ENCODE measurements around the gene HCAR1.
"Not testable (repeated sequence)": the region's sequence is repeated elsewhere in the genome, so short reads cannot be mapped to it uniquely, and the experiment has no call there.

The HCAR1 gene

GRCh38 chr12:122701481-122701880 is 29.2 kb downstream of the HCAR1 start:
- not testable (repeated sequence) for ATAC-seq

GRCh38 chr12:122700038-122700710 is 30.5 kb downstream of the HCAR1 start:
- not testable (repeated sequence) for H3K36me3 Mint-ChIP-seq (ENCODE audit: low read depth)

More at GRCh38 chr12:122701481-122701880, 29.2 kb downstream of the HCAR1 start:
- DNase-seq; H3K4me1 Mint-ChIP-seq; H3K27me3 Mint-ChIP-seq; H3K27ac Mint-ChIP-seq; H3K4me3 Mint-ChIP-seq; H3K36me3 Mint-ChIP-seq (ENCODE audit: low read depth); H3K9me3 Mint-ChIP-seq: not testable (repeated sequence)

GRCh38 chr12:122696922-122697321 is 33.7 kb downstream of the HCAR1 start:
- not testable (repeated sequence) for H3K9me3 Mint-ChIP-seq; ATAC-seq; DNase-seq; H3K4me1 Mint-ChIP-seq; H3K27me3 Mint-ChIP-seq; H3K36me3 Mint-ChIP-seq (ENCODE audit: low read depth); H3K4me3 Mint-ChIP-seq
- peak overlapping the region; percentile 19 for H3K27ac Mint-ChIP-seq

More at GRCh38 chr12:122700038-122700710, 30.5 kb downstream of the HCAR1 start:
- H3K27ac Mint-ChIP-seq, H3K27me3 Mint-ChIP-seq, ATAC-seq, DNase-seq, H3K9me3 Mint-ChIP-seq, H3K4me3 Mint-ChIP-seq, H3K4me1 Mint-ChIP-seq: not testable (repeated sequence)

- no peaks in the 10 kb centered on the region for H3K9me3 Mint-ChIP-seq
- no peaks in the 10 kb centered on the region for H3K4me1 Mint-ChIP-seq
- H3K4me3 Mint-ChIP-seq, result no peak overlapping the region
- DNase-seq (no peak), ATAC-seq (no peak)
- no peaks in the 10 kb centered on the region for H3K27me3 Mint-ChIP-seq
- no peaks in the 10 kb centered on the region for H3K36me3 Mint-ChIP-seq (ENCODE audit: low read depth)
- H3K27ac Mint-ChIP-seq, result no peak overlapping the region
Observed at GRCh38 chr12:122691566-122691965, 39.1 kb downstream of the HCAR1 start.

GRCh38 chr12:122688291-122688690 is 42.4 kb downstream of the HCAR1 start:
- no peak overlapping the region for H3K4me3 Mint-ChIP-seq
- no peak overlapping the region for H3K27ac Mint-ChIP-seq
- no peaks in the 10 kb centered on the region for H3K4me1 Mint-ChIP-seq
- H3K9me3 Mint-ChIP-seq, result no peaks in the 10 kb centered on the region
- ATAC-seq (no peak), DNase-seq (no peak)
- no peaks in the 10 kb centered on the region for H3K36me3 Mint-ChIP-seq (ENCODE audit: low read depth)
- no peaks in the 10 kb centered on the region for H3K27me3 Mint-ChIP-seq

- ATAC-seq (no peak), DNase-seq (no peak)
- Mint-ChIP-seq H3K27me3 (no peaks in the 10 kb centered on the region), H3K4me3 (no peak overlapping the region), H3K36me3 (ENCODE audit: low read depth) (no peaks in the 10 kb centered on the region), H3K4me1 (no peaks in the 10 kb centered on the region), H3K9me3 (no peaks in the 10 kb centered on the region), H3K27ac (no peak overlapping the region)
Observed at GRCh38 chr12:122687086-122687485, 43.6 kb downstream of the HCAR1 start.

GRCh38 chr12:122686538-122686937 is 44.1 kb downstream of the HCAR1 start:
- Mint-ChIP-seq H3K9me3 (no peaks in the 10 kb centered on the region), H3K4me1 (no peaks in the 10 kb centered on the region), H3K27ac (no peak overlapping the region), H3K27me3 (no peaks in the 10 kb centered on the region), H3K4me3 (no peak overlapping the region), H3K36me3 (ENCODE audit: low read depth) (no peaks in the 10 kb centered on the region)
- DNase-seq, result no peak
- no peak for ATAC-seq

- ATAC-seq, result no peak
- Mint-ChIP-seq H3K27ac (no peak overlapping the region), H3K4me3 (no peak overlapping the region), H3K9me3 (no peaks in the 10 kb centered on the region), H3K27me3 (no peaks in the 10 kb centered on the region), H3K4me1 (no peaks in the 10 kb centered on the region), H3K36me3 (ENCODE audit: low read depth) (no peaks in the 10 kb centered on the region)
- no peak for DNase-seq
Observed at GRCh38 chr12:122684297-122684813, 46.3 kb downstream of the HCAR1 start.

- Mint-ChIP-seq H3K27ac (no peak overlapping the region), H3K4me1 (no peaks in the 10 kb centered on the region), H3K36me3 (ENCODE audit: low read depth) (no peaks in the 10 kb centered on the region), H3K9me3 (no peaks in the 10 kb centered on the region), H3K27me3 (no peaks in the 10 kb centered on the region), H3K4me3 (no peak overlapping the region)
- ATAC-seq (no peak), DNase-seq (no peak)
Observed at GRCh38 chr12:122681814-122682213, 48.8 kb downstream of the HCAR1 start.

GRCh38 chr12:122680989-122681388 is 49.7 kb downstream of the HCAR1 start:
- H3K4me3 Mint-ChIP-seq, H3K4me1 Mint-ChIP-seq: not testable (repeated sequence)

GRCh38 chr12:122676781-122677180 is 53.9 kb downstream of the HCAR1 start:
- H3K9me3 Mint-ChIP-seq; H3K4me3 Mint-ChIP-seq; ATAC-seq; H3K27ac Mint-ChIP-seq; H3K36me3 Mint-ChIP-seq (ENCODE audit: low read depth); H3K4me1 Mint-ChIP-seq; H3K27me3 Mint-ChIP-seq; DNase-seq: not testable (repeated sequence)

More at GRCh38 chr12:122680989-122681388, 49.7 kb downstream of the HCAR1 start:
- DNase-seq; ATAC-seq; H3K9me3 Mint-ChIP-seq; H3K27me3 Mint-ChIP-seq; H3K27ac Mint-ChIP-seq; H3K36me3 Mint-ChIP-seq (ENCODE audit: low read depth): not testable (repeated sequence)

Data from activated naive CD8-positive, alpha-beta T cell treated with anti-CD3 and anti-CD28 coated beads, Interleukin-2, amount 50 U/mL, for 24 hours (primary cell).